BJ (cell line): ENCODE measurements around the gene CACNA1C. TPM values are rescaled to one million over a fixed set of nuclear protein-coding genes. Genes with fewer than 3 reads are reported as not detected.

ENCODE experiments used
- CTCF ChIA-PET: fragments of 350-600 bp; formaldehyde crosslinking; extraction: SDS; loops from one replicate; lab custom pipeline; 2021; ENCODE audit warnings: antibody characterized with exemption, inconsistent platforms; lab: Yijun Ruan, JAX
- POLR2A ChIA-PET: fragments of 300-600 bp; sonication (Branson Sonifier 250); formaldehyde crosslinking; extraction: SDS; loops from one replicate; lab custom pipeline; 2021; ENCODE audit warnings: antibody characterized with exemption; lab: Charles Lee
- DNase-seq: peaks from one replicate; pipeline ENCODE4 v3.0.0-alpha.2; 2011; ENCODE audit warnings: low read depth
- H3K27me3 ChIP-seq: 2 replicates; pipeline ENCODE4 v1.6.0; 2011; ENCODE audit warnings: low read length; ENCODE audit not compliant: control insufficient read depth, insufficient read depth
- H3K36me3 ChIP-seq: 2 replicates; pipeline ENCODE4 v1.5.1; 2011; ENCODE audit warnings: low read length; ENCODE audit not compliant: control insufficient read depth, insufficient read depth
- H3K4me3 ChIP-seq: 2 replicates; pipeline ENCODE4 v1.5.1; 2011; ENCODE audit warnings: low read depth, mild to moderate bottlenecking, control low read depth, low read length
- polyA plus RNA-seq: library from polyadenylated mRNA; depleted of rRNA; stranded (reverse); fragments of >200 nt; gene quantifications from 2 replicates; pipeline ENCODE4 v1.2.3, GENCODE V29; 2011
- TF ChIP-seq, protein P1 (sequence below): IDR thresholded peaks from 2 replicates; pipeline ENCODE4 v1.5.1; 2011; ENCODE audit warnings: low read depth, mild to moderate bottlenecking, control low read depth, inconsistent platforms, low read length, moderate library complexity; ENCODE audit not compliant: insufficient read depth

The CACNA1C gene
- polyA plus RNA-seq, 1 experiment: 14.7 TPM

GRCh38 chr12:2137711-2138110 lies 84.9 kb downstream of the CACNA1C start:
- no peak for DNase-seq
- Histone ChIP-seq H3K27me3 (no peaks in the 10 kb centered on the region), H3K36me3 (peaks cover 15% of the 10 kb centered on the region), H3K4me3 (no peak overlapping the region)
- ChIA-PET CTCF (interaction anchor here (0.6 kb wide), 1 partner anchor 27 kb away, joined by 3 read pairs; no protein-coding TSS in a partner anchor), POLR2A (no interaction called here)
- TF ChIP-seq, protein P1, sequence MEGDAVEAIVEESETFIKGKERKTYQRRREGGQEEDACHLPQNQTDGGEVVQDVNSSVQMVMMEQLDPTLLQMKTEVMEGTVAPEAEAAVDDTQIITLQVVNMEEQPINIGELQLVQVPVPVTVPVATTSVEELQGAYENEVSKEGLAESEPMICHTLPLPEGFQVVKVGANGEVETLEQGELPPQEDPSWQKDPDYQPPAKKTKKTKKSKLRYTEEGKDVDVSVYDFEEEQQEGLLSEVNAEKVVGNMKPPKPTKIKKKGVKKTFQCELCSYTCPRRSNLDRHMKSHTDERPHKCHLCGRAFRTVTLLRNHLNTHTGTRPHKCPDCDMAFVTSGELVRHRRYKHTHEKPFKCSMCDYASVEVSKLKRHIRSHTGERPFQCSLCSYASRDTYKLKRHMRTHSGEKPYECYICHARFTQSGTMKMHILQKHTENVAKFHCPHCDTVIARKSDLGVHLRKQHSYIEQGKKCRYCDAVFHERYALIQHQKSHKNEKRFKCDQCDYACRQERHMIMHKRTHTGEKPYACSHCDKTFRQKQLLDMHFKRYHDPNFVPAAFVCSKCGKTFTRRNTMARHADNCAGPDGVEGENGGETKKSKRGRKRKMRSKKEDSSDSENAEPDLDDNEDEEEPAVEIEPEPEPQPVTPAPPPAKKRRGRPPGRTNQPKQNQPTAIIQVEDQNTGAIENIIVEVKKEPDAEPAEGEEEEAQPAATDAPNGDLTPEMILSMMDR: no peak

DNA sequence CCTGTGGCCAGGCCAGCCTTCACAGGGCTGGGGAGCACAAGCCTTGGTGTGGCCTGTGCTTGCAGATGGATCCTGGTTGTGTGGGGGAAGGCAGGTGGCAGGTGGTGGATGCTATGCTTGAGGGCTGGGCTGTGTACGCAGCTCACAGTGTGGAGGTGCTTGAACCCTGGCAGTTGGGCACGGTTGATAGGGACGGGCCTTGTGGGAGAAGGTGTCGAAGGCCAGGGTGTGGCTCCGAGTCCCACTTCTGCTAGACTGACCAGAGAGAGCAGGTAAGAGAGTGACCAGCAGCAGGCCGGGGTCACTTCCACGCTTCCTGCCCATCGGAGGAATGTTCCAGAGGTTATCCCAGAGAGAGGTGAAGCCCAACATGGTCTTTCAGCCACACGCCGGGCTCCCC lies 85.5 kb downstream of the CACNA1C start:
- ChIA-PET CTCF (no interaction called here), POLR2A (no interaction called here)
- TF ChIP-seq, protein P1: no peak
- H3K36me3 ChIP-seq: peaks cover 15% of the 10 kb centered on the region
- no peak for DNase-seq
- H3K4me3 ChIP-seq: no peak overlapping the region
- H3K27me3 ChIP-seq: no peaks in the 10 kb centered on the region

DNA sequence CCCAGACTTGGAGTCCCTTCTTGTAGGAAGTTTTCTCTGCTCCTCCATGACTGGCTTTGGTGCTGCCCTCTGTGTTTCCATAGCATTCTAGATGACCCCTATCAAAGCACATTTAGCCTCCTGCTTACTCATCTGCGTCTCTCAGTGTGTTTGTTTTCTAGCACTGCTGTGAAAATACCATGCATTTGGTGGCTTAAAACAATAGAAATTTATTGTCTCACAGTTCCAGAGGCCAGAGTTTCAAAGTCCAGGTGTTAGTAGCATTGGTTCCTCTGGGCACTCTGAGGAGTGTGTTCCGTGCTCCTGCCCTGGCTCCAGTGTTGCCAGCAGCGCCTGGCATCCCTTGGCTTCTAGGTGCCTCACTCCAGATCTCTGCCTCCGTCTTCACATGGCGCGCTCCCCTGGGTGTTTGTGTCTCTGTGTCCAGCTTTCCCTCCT lies 86.1 kb downstream of the CACNA1C start:
- CTCF ChIA-PET: no interaction called here
- TF ChIP-seq, protein P1: no peak
- no peak for DNase-seq
- POLR2A ChIA-PET: no interaction called here
- Histone ChIP-seq H3K4me3 (no peak overlapping the region), H3K27me3 (no peaks in the 10 kb centered on the region), H3K36me3 (peaks cover 15% of the 10 kb centered on the region)

GRCh38 chr12:2139651-2140050 lies 86.9 kb downstream of the CACNA1C start:
- TF ChIP-seq, protein P1: no peak
- ChIA-PET POLR2A (no interaction called here), CTCF (interaction anchor here (1.2 kb wide), 1 partner anchor 11 kb away, joined by 4 read pairs; no protein-coding TSS in a partner anchor)
- Histone ChIP-seq H3K27me3 (no peaks in the 10 kb centered on the region), H3K4me3 (no peak overlapping the region), H3K36me3 (peaks cover 15% of the 10 kb centered on the region)
- DNase-seq: no peak

DNA sequence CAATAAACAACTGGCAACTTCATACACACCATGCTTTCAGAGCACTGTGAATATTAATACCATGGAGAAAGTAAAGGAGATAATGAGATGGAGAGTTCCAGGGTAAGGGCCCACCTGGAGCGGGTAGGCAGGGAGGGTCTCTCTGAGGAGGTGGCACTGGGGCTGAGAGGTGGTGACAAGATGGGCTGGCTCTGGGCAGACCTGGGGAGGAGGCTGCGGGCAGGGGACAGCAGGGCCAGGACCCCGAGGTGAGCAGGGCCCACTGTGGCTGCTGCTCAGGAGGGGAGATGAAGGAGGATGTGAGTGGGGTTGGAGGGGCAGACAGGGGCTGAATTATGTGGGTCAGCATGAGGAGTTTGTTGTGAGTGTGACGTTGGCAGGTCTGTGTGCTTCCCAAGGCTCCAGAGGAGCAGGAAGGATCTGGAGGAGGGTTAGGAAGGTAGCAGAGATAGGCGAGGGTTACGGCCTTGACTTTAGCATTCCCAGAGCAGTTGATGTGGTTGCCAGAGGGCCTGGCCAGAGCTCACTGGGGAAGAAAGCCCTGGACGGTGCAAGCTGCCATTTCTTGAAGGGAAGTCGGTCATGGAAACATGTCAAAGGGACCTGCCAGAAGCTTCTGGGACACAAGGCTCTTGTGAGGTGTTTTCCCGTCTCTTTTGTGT lies 88.2 kb downstream of the CACNA1C start:
- CTCF ChIA-PET: interaction anchor here (1.2 kb wide), 1 partner anchor 10 kb away, joined by 4 read pairs; no protein-coding TSS in a partner anchor
- POLR2A ChIA-PET: no interaction called here
- peaks cover 15% of the 10 kb centered on the region for H3K36me3 ChIP-seq
- H3K27me3 ChIP-seq: no peaks in the 10 kb centered on the region
- DNase-seq: no peak
- no peak overlapping the region for H3K4me3 ChIP-seq
- TF ChIP-seq, protein P1: no peak
